Prostate gland (tissue), 2 donors: ENCODE measurements around the gene MYH7B.

Experiments used
- CTCF ChIP-seq, 4 experiments: fragments of 200-600 bp in 2 of 4; fragments of 450-650 bp in 2 of 4; sonication (generic) in 2 of 4; IDR thresholded peaks; 1 replicate in 3 of 4; 2 replicates in 1 of 4; pipeline ENCODE4 v1.5.1; 2016 to 2019; ENCODE audit warnings: antibody characterized with exemption in 4 of 4, mild to moderate bottlenecking in 2 of 4, moderate library complexity in 2 of 4
- POLR2AphosphoS5 ChIP-seq: sonication (generic); formaldehyde crosslinking; IDR thresholded peaks from one replicate; pipeline ENCODE4 v1.6.1; 2017; ENCODE audit warnings: antibody characterized with exemption

GRCh38 chr20:34987288-34988190 is 31.9 kb downstream of the MYH7B start:
- TF ChIP-seq POLR2AphosphoS5 = no peak
- TF ChIP-seq CTCF (IDR thresholded peaks at IDR 0.05) = no peak
